Eye (tissue), 1 donor: ENCODE results near the gene ACTR1B.
"Not testable (repeated sequence)": the region's sequence is repeated elsewhere in the genome, so short reads cannot be mapped to it uniquely, and the experiment has no call there.

ENCODE experiments used
- DNase-seq: peaks from one replicate; pipeline ENCODE4 v3.0.0-alpha.2; 2015

ACTR1B gene

DNA sequence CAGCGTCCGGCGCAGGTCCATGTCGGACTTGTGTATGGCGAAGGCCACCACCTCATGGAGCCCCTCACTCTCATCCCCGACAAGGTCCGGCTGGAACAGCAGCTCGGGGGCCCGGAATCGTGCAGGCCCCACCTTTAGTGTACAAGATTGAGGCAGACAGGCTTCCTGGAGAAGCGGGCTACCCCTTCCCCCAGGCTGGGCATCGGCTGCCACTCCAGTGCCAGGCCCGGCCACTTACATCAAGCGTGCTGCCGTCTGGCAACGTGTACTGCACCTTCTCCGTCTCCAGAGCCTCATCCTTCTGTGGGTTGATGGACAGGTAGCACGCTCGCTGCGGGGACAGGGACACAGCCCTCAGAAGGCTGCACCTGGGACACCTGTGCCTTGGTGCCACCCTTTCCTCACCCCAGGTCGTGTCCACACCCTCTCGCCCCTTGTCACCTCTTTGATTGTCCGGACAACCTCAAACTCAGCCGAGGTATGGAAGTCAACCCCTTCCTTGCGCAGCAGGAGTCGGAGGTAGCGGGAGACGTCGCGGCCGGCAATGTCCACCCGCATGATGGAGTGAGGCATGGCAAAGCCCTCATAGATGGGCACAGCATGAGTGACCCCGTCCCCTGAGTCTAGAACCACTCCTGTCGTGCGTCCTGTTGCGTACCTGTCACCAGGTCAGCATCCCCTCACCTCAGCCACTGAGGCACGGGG lies 5.7 kb downstream of the ACTR1B start:
- no peak for DNase-seq

DNA sequence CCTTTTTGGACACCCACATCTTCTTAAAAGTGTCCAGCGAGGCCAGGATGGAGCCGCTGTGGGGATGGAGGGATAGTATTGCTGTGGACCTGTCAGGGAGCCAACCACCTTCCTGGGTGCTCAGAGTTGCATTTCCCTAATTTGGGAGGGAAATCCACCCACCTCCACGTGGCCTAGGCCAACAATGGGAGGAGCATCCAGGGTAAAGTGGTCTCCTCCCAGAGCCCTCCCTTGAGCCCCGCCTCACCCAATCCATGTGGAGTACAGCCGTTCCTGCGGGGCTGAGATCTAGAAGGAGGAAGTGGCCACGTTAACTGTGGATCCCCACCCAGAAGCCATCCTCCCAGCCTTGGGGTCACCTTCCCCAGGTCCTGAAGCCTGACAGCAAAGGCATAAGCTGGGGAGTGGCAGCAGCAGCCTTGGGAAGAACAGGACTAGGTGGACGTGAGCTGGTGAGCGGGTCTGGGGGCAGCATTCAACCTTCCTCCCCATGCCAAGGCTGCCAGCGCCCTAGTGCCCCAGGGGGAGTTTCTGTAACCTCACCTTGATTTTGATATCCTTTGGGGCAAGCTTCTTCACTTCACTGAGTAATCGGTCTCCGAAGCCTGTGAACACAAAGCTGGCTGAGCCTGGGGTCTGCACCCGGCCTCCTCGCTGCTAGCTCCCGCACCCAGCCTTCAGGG lies 6.8 kb downstream of the ACTR1B start:
- no peak for DNase-seq

DNA sequence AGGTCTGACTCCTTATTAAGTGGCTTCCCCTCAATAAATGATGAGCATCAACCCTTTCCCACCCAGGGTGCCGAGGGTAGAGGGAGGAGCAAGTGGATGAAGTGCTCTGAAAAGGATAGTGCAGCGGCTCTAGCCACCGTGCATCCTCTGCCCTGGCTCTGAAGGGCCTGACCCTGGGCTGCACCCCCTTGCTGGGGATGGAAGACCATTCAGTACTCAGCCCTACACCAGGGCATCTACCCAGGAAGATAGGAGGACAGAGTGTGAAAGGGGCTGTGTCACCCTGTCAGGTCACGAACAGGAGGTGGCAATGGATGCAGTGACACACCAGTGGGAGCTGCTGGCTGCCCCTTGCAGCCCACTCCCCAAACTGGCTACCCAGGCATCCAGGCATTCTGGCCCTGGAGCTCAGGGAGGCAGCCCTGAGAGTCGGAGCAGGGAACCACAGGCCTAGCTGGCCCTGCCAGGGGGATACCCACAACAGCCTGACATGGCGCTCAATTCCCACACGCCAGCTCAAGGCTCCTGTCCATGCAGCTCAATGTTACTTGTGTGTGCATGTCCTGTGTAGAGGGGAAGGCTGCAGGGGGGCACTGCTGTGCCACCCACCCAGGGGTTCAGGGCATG lies 7.6 kb downstream of the ACTR1B start:
- no peak for DNase-seq

DNA sequence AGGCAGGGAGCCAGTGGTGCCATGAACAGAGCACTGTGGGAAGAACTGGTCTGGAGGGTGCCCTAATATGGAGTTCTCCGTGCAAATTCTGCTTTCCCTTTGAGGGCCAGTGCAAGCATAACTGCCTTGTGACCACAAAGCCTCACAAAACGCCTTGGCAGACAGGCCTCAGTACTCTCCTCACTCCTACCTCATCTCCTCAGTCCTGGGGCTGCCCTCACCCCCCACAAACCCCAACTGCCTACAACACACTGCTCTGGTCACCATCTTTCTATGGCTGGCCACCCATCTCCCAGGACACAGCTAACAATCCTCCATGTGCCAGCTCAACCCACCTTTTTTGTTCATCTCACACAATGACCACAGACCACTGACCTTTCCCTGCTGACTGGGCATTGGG lies 9.1 kb downstream of the ACTR1B start:
- DNase-seq: no peak

DNA sequence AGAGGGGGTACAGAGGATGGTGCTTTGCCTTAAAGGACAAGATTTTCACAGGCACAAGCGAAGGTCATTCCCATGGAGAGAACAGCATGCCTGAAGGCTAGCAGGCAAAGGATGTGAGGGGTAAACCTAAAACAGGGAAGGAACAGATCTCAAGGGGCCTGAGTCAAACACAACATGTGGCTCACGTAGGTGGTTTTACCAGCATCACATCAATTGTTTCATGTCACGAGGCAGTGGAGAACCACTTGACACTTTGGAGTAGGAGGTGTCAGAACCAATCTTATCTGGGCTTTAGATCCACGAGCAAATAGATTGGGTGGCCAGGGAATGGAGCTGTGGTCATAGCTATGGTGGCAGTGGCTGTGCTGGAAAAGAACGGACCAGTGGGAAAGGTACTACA lies 9.5 kb downstream of the ACTR1B start:
- no peak for DNase-seq

DNA sequence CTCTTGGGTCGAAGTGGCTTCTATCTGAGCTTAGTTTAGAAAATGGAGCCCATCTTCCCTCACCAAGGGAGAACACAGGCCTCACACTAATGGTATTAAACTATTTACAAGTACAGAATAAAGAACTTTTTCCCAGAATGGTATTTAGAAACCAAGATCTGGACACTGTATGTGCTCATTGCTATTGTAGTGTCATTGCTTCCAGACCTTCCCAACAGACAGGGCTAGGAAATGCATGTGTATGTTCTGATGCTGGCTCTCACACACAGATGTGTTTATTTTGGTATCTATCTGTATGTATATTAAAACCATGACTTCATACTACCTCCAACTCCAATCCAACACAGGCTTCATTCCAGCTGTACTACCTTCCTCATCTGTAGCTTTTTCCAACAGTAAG lies 10.0 kb downstream of the ACTR1B start:
- DNase-seq: no peak

DNA sequence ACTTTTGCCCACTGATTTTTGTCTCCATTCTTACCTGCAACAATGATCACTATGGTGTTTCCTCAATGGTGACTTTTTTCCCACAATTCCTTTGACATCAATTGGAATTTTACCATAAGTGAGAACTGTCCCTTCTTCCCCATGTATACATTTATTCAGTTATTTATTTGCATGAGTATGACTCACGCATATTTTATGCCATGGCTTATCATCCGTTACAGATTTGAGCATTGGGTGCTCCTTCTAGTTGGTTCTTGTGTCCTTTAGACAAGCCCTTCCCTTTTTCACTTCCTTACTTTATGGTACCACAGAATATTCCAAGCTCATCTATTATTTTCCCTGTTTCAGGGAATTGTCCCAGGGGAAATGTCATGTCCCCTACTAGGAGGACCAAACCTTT lies 10.4 kb downstream of the ACTR1B start:
- no peak for DNase-seq

DNA sequence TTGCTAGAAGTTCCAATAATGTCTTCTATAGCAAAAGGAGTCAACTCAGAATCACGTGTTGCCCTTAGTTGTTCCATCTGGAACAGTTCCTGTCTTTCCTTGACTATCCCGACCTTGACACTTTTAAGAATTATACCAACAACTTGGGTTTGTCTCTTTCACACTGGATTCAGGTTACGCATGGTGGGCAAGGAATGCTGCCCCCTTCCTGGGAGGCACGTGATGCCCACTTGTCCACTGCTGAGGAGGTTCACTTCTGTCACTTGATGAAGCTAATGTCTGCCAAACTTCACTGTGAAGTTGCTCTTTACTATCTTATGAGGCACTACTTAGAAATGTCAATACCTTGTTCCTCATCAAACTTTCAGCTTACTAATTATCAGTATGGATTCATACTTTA lies 12.7 kb downstream of the ACTR1B start:
- DNase-seq: no peak

DNA sequence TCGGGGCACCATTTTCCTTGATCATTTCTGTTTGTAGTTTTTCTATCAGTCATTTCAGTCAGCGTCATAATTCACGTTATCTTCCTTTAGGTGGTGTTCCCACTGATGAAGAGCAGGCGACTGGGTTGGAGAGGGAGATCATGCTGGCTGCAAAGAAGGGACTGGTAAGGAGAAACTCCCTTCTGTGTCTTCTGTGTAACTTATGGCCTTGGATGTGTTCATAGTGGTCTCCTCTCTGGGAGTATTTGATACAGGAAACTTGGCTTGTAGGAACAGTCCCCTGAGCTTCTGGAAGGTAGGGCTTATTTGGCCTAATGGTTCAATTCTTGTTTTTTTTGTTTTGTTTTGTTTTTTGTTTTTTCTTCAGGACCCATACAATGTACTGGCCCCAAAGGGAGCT lies 16.9 kb downstream of the ACTR1B start:
- no peak for DNase-seq

DNA sequence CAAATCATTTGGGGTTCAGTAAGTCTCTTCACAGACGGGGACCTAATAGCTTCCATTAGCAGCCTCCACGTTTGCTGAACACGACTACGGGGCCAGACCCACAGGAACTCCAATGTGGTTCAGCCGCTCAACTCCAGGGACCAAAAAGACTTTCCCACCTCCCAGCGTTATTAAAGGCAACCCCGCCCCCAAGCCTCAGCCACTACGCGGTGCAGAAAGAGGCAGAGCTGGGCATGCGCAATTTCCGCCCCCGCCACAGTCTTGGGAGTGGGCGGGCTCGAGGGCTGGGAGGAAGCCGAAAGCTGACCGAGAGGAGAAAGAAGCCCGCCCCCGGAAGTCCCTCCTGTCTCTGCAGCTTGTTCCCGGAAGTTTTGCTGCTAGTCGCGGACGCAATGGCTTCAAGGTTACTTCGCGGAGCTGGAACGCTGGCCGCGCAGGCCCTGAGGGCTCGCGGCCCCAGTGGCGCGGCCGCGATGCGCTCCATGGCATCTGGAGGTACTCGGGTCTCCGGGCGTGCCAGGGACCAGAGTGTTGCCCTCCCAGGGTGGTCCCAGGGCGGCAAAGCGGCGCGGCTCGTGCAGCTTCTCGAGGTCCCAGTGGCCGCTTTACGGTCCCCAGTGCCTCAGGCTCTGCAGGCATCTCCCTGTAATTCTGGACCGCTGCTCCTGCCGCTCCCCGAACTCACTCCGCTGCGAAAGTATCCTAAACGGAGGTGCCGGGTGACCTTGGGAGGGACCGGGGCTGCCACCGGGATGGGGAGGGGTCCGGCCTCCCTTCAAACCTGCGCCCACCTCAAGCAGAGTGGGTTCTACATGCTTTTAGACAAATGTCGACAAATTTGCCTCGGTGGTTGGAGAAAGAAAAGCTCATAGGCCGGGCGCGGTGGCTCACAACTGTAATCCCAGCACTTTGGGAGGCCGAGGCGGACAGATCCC lies 17.9 kb downstream of the ACTR1B start, which contains the start of gene COX5B:
COX5B (plus strand) TSS at position 368 of the 935 bp plus-strand sequence; CDS start at position 393, 25 bp downstream.
- DNase-seq: peak; percentile 99

DNA sequence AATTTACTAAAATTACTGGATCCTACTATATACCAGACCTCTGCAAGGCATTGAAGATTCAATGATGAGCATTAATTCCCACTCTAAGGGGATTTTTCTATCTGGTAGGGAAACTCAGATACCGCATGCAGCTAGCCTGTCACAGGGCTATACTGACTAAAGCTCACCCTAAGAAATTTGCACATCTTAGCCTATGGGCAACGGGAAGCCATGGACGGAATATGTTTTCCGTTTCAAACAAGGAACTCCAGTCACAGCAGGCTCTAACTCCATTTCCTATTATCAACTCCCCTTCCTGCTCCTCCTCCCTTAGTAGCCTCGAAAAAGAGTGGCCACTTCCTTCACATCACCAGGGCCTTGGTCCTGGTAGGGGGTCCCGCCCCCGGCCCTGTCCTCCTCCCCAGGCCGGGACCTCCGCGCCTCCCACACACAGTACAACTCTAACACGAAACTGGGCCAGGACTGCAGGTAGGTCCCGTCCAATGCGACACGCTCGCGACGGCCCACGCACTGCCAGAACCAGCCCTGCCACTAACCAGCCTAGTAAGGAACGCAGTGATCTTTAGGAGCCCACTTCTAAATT lies 18.6 kb downstream of the ACTR1B start:
- DNase-seq: no peak

DNA sequence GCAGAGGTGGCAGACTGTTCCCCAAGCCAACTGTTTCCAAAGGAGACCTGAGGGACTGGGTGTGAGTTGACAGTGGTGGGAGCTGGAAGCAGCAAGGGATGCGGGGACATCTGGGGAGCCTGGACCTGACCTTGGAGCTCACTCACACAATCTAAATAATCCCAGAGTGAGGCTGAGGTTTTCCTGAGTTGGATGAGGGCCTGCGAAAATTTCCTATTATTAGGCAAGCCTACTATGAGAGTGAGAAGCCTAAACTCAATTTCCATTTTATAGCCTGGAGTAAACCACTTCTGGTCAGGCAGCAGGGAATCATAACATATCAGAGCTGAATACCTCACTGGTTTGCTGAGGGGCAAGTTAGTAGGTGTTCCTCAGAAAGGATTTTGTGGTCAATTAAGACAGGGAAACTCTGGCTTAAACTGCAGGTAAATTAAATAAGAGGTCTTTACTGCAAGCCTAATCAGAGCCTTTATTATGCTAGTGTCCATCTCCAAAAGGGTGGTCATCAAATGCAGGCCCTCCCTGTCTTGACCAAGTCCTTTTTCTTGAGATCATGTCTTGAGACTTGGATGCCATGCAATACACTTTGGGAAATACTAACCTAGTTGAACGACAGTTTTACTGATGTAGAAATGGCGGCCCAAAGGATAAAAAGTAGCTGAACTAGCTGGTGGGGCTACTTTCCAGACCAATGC lies 19.7 kb downstream of the ACTR1B start:
- no peak for DNase-seq

DNA sequence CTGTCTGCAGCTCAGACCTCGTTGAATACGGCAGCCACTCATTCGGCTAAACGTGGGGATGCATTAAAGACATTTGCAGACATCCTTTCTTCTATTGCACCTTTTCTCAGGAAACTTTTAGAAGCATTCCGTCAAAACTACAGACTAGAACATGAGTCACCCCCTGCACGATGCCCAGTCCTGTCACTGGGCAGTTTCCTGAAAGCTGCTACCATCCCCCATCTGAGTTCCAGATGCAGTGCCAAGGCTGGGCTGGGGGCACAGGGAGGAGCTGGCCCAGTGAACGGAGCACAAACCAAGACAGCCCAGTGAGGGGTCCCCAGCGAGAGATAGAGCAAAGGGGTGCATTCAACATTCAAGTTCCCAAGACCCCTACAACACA lies 37.8 kb downstream of the ACTR1B start:
- not testable (repeated sequence) for DNase-seq

DNA sequence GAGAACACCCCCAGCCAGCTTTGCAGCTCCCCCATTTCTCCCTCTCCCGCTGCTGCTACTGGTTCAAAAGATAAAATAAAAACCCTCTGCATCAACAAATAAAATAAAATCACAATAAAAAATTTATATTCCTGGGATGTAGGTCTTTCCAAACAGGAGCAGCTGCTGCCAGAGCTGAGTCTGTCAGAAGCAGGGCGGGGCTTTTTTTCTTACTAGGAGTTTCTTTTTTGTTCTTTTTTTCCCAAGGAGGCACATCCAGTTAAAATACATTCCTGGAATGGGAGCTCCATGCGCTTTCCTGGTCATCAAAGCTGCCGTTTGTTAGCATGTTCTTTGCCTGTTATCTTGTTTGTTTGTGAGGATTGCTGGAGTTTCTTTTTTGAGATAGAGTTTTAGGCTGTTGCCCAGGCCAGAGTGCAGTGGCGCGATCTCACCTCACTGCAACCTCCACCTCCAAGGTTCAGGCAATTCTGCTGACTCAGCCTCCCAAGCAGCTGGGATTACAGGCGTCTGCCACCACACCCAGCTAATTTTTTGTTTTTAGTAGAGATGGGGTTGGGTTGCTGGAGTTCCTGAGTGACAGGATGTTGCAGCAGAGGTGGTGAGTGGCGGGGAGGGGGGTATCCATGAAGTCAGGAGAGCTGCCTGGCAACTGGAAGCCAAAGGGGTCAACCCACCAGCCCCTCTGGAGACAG lies 38.3 kb downstream of the ACTR1B start:
- not testable (repeated sequence) for DNase-seq

DNA sequence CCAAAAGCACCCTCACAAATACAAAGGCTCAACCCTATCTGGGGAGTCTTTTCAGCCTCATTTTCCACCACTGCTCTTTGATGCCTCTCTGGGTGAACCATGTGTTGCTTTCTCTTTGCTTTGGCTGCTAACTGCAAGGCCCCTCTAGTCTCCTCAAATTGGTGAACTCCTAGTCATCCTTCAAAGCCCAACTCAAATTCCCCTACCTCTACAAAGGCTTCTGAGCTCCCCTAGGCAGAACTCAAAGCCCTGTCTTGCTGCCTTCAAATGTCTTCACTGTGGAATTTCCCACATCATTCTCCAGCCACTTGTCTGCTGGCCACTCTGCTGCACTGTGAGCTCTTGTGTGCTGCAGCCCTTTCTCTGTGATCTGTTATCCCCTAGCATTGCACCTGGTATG lies 40.9 kb downstream of the ACTR1B start:
- not testable (repeated sequence) for DNase-seq

DNA sequence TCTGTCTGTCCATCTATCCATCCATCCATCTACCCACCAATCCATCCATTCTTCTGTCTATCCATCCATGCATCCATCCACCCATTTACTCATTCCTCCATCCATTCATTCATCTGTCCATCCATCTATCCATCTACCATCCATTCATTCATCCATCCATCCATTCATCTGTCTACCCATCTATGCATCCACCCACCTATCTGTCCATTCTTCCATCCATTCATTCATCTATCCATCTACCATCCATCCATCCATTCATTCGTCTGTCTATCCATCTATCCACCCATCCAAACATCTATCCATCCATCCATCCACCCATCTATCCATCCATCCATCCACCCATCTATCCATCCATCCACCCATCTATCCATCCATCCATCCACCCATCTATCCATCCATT lies 43.4 kb downstream of the ACTR1B start:
- DNase-seq: not testable (repeated sequence)

DNA sequence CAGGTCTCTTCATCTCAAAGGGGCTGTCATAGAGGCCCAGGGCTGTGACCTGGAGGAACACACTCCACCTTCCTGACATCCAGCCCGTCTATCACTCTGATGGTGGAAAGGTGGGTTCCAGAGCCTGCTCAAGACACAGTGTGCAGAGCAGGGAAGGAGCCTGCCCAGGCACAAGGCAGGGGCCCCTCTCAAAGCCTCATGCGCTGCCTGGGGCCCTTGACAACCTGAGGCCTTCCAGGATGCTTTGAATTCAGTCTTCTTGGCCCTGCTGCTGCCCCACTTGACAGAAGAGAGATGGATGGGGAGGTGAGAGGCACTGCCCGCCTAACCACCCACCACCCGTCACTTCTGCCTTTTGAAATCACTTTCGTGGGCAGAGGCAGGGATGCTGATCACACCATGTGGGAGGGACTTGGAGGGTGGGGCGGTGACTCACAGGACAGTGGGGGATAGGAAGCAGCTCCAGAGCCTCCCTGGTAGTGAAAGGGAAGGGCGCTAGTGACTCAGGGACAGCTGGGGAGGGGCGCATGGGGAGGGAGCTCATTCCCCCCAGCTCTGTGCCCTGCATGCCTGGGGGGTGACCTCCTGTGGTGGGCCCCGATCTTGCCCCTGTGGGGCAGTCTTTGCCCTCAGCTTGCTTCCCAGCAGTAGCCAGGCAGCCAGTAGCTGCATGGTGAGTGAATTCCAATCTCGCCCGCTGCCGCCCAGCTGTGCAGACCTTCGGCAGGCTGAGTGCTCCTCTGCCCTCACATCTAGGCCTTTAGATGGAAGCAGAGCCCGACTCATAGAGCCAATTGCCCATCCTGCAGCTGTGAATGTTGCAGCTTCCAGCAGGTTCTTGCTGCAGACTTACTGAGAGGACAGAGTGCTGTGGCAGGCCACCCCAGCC lies 44.7 kb downstream of the ACTR1B start:
- not testable (repeated sequence) for DNase-seq

DNA sequence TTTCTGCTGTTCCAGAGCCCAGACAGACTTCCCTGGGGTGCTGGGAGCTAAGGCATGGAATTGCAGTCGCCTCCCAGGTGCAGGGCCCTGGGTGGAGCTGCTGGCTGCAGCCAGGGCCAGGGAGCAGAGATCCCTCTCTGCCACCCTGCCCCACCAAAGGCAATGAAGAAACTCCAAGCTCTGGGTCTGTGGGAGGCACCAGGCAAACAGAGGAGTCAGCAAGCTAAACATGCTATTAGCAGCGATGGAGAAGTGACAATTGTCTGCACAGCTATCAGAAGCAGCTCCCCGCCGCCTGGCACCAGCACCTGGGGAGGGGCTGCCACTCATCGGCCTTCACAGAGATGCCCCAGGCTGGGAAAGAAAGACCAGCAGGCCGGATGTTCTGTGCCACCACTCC lies 45.9 kb downstream of the ACTR1B start:
- DNase-seq: no peak

DNA sequence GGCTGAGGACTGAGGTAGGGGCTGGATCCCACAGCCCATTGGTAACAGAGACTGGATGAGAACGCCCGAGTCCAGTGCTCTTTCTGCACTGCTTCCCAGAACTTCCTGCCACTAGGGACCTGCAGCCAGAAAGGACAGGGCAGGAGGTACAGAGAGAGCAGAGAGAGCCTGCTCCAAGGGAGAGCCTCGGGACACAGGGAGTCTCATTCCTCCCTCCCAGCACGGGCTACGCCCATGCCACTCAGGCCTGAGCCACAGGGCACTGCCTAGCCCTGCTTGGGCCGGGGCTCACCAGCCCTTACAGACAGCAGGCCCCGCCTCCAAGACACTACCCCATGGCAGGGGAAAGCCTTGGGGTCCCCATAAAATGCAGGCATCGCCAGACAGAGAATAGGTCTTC lies 48.1 kb downstream of the ACTR1B start:
- not testable (repeated sequence) for DNase-seq

DNA sequence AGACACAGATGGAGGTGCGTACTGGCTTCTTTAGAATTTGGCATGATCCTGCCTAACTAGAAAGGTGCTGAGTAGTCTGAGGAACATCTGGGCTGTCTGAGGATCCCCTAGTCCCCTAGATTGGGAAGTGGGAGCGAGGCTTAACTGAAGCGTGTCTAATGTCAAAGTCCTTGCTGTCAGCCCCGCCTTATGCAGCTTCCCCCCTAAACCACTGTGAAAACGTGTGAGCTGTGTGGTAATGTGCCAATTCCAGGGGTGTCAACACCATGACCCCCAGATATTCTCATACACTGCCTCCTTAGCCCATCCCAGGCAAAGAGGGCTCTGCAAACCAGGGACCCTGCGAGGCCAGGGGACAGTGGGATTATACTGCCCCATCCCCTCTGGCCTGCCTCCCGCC lies 51.9 kb downstream of the ACTR1B start:
- DNase-seq: not testable (repeated sequence)
